A673 (cell line): ENCODE results near the gene CHCHD3.

Experiments
- EZH2 ChIP-seq: fragments of 200-600 bp; sonication (generic); IDR thresholded peaks from 2 replicates; pipeline ENCODE4 v1.6.1; 2017; ENCODE audit warnings: borderline replicate concordance, low read depth, mild to moderate bottlenecking, mixed read lengths, antibody characterized with exemption, low read length; ENCODE audit not compliant: poor library complexity, severe bottlenecking
- TF ChIP-seq, protein P1 (sequence below): fragments of 300-800, 200-600 bp; sonication (generic); conservative IDR thresholded peaks from 2 replicates; pipeline ENCODE4 v1.5.1; 2017; ENCODE audit warnings: low read depth, mild to moderate bottlenecking, antibody characterized with exemption, low read length, moderate library complexity, mixed read lengths

DNA sequence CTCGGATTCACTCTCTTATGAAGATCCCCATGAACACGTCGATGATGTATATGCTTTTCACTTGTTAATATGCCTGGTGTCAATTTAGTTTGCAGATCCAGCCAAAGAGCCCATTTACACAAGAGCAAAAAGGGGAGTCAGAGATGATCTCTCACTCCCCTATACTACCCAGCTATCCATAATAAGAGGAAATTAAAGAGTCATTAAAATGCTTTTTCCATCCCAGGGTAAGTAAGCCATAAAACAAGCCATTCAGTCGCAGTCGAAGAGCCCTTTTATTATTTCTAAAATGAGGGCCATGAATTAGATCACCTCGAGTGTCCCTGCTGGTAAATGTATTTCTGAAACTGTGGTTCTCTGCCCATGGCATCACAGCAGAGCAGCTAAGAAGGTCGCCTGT, 41.2 kb downstream of the CHCHD3 start:
- TF ChIP-seq, protein P1, sequence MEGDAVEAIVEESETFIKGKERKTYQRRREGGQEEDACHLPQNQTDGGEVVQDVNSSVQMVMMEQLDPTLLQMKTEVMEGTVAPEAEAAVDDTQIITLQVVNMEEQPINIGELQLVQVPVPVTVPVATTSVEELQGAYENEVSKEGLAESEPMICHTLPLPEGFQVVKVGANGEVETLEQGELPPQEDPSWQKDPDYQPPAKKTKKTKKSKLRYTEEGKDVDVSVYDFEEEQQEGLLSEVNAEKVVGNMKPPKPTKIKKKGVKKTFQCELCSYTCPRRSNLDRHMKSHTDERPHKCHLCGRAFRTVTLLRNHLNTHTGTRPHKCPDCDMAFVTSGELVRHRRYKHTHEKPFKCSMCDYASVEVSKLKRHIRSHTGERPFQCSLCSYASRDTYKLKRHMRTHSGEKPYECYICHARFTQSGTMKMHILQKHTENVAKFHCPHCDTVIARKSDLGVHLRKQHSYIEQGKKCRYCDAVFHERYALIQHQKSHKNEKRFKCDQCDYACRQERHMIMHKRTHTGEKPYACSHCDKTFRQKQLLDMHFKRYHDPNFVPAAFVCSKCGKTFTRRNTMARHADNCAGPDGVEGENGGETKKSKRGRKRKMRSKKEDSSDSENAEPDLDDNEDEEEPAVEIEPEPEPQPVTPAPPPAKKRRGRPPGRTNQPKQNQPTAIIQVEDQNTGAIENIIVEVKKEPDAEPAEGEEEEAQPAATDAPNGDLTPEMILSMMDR, result no peak
- no peak for TF ChIP-seq EZH2
